Natural killer cell (primary cell): ENCODE measurements around the gene EXOC4. TPM values are rescaled to one million over a fixed set of nuclear protein-coding genes. Genes with fewer than 3 reads are reported as not detected.
"Not testable (repeated sequence)": the region's sequence is repeated elsewhere in the genome, so short reads cannot be mapped to it uniquely, and the experiment has no call there.

Experiments
- ATAC-seq, 3 donors: fragments of 150-1000 bp in 2 of 3; fragments of 200-7000 bp in 1 of 3; cut with Tn5 transposase; 1 replicate in 1 of 3; 2 replicates in 2 of 3; pipeline ENCODE4 v1.10.0; 2021; ENCODE audit warnings: mild to moderate bottlenecking in 2 of 3, moderate library complexity in 2 of 3
- DNase-seq, 2 donors: peaks; one replicate each; pipeline versions ENCODE4 v3.0.0 to v3.0.0-alpha.2; 2013 to 2021; ENCODE audit warnings: mixed read lengths in 1 of 2
- H3K27ac ChIP-seq: one replicate; pipeline ENCODE4 v1.5.1; 2013; ENCODE audit warnings: mild to moderate bottlenecking, low read length
- H3K27me3 ChIP-seq: one replicate; pipeline ENCODE4 v1.6.1; 2013; ENCODE audit warnings: low read length; ENCODE audit not compliant: control insufficient read depth, insufficient read depth
- H3K36me3 ChIP-seq: one replicate; pipeline ENCODE4 v1.6.1; 2013; ENCODE audit warnings: low read length; ENCODE audit not compliant: control insufficient read depth, insufficient read depth
- H3K4me1 ChIP-seq: one replicate; pipeline ENCODE4 v1.6.1; 2013; ENCODE audit warnings: low read length; ENCODE audit not compliant: control insufficient read depth, insufficient read depth
- H3K4me3 ChIP-seq: one replicate; pipeline ENCODE4 v1.5.1; 2013; ENCODE audit warnings: low read length
- H3K9me3 ChIP-seq: one replicate; pipeline ENCODE4 v1.6.1; 2013; ENCODE audit warnings: low read length; ENCODE audit not compliant: control insufficient read depth, insufficient read depth
- H3K27ac Mint-ChIP-seq, 2 donors: one replicate each; pipeline ENCODE4 v1.8.0; 2022; ENCODE audit warnings: mild to moderate bottlenecking in 2 of 2, mixed read lengths in 2 of 2, moderate library complexity in 1 of 2
- H3K27me3 Mint-ChIP-seq, 2 donors: one replicate each; pipeline ENCODE4 v1.8.0; 2022; ENCODE audit warnings: low read depth in 2 of 2, mixed read lengths in 2 of 2
- H3K36me3 Mint-ChIP-seq: one replicate; pipeline ENCODE4 v1.8.0; 2022; ENCODE audit warnings: mixed read lengths
- H3K4me1 Mint-ChIP-seq, 2 donors: one replicate each; pipeline ENCODE4 v1.8.0; 2022; ENCODE audit warnings: mixed read lengths in 2 of 2
- H3K4me3 Mint-ChIP-seq: one replicate; pipeline ENCODE4 v1.8.0; 2022; ENCODE audit warnings: mild to moderate bottlenecking, moderate library complexity, mixed read lengths
- H3K9me3 Mint-ChIP-seq, 2 donors: one replicate each; pipeline ENCODE4 v1.8.0; 2022; ENCODE audit warnings: mixed read lengths in 2 of 2
- WGBS: methylation state at CpG from one replicate; pipeline ENCODE4 v1.1.7; 2013; ENCODE audit warnings: missing lambda C conversion rate; ENCODE audit not compliant: insufficient coverage; 5-methylcytosine and 5-hydroxymethylcytosine counted together
- intact Hi-C: fragments of 100-400 bp; cut with micrococcal nuclease; formaldehyde crosslinking; loops from one replicate; pipeline ENCODE4 v1.14.2; 2022
- total RNA-seq, 4 donors: library from RNA; stranded (reverse); fragments of 120-200 nt in 1 of 4; gene quantifications; one replicate each; pipeline versions ENCODE4 v1.2.3 to v1.2.4, GENCODE V29; 2013 to 2022
- TF ChIP-seq, protein P1 (sequence below): fragments of 200-600 bp; IDR thresholded peaks from one replicate; pipeline ENCODE4 v1.8.0; 2022; ENCODE audit warnings: antibody characterized with exemption

EXOC4 gene
- total RNA-seq = 100 to 1,000 TPM; 105 to 148 (median 123) TPM
- total RNA-seq (2013) = 149 TPM

DNA sequence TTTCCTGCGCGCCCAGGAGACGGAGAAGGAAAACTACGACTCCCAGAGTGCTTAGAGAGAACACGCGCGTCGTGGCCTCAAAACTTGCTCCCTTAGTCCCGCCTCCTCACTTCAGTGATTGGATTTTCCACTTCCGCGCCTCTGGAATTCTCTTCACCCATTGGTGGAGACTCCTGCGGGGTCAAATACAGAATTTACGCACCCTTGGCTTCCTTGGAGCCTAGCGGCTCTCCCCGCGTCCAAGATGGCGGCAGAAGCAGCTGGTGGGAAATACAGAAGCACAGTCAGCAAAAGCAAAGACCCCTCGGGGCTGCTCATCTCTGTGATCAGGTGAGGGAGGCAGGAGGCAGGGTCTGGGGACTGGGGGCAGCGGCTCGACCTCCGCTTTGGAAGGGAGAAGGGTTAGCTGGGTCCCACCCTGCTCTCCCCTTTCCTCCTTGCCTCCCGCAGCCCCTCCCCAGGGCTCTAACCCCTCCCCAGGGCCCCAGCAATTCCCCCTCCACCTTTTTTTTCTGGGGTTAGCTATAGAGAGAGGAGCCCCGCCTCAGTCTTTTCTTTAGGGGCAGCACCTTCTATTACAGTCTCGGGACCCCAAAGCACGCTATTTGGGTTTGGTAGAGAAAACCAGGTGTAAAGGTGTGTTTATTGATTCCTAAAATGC lies at the start of gene EXOC4:
EXOC4 (plus strand) TSS at position 221 of the 661 bp plus-strand sequence.
- H3K4me3 Mint-ChIP-seq = peak within 1 kb of the TSS; percentile 94
- WGBS = under 1% methylated on average over 21 of the region's 25 CpGs
- Histone ChIP-seq H3K4me1 (peaks cover 7% of the 10 kb centered on the region), H3K36me3 (no peaks in the 10 kb centered on the region), H3K27me3 (no peaks in the 10 kb centered on the region), H3K27ac (peak within 1 kb of the TSS; percentile 86), H3K9me3 (no peaks in the 10 kb centered on the region), H3K4me3 (peak within 1 kb of the TSS; percentile 79)
- no peaks in the 10 kb centered on the region for H3K36me3 Mint-ChIP-seq
- DNase-seq = peak; percentile 86 to 98
- intact Hi-C loops = loop anchor here (1.0 to 10.0 kb wide), 3 partner anchors 171 to 818 kb away; partner anchors contain the start of gene CHCHD3
- H3K27me3 Mint-ChIP-seq = no peaks in the 10 kb centered on the region
- H3K27ac Mint-ChIP-seq = peak within 1 kb of the TSS; percentile 90 to 95
- TF ChIP-seq, protein P1, sequence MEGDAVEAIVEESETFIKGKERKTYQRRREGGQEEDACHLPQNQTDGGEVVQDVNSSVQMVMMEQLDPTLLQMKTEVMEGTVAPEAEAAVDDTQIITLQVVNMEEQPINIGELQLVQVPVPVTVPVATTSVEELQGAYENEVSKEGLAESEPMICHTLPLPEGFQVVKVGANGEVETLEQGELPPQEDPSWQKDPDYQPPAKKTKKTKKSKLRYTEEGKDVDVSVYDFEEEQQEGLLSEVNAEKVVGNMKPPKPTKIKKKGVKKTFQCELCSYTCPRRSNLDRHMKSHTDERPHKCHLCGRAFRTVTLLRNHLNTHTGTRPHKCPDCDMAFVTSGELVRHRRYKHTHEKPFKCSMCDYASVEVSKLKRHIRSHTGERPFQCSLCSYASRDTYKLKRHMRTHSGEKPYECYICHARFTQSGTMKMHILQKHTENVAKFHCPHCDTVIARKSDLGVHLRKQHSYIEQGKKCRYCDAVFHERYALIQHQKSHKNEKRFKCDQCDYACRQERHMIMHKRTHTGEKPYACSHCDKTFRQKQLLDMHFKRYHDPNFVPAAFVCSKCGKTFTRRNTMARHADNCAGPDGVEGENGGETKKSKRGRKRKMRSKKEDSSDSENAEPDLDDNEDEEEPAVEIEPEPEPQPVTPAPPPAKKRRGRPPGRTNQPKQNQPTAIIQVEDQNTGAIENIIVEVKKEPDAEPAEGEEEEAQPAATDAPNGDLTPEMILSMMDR = no peak
- H3K4me1 Mint-ChIP-seq = peaks cover 41 to 45% of the 10 kb centered on the region in 2 donors
- ATAC-seq = peak; percentile 97 to 99 (median 99)
- no peaks in the 10 kb centered on the region for H3K9me3 Mint-ChIP-seq

DNA sequence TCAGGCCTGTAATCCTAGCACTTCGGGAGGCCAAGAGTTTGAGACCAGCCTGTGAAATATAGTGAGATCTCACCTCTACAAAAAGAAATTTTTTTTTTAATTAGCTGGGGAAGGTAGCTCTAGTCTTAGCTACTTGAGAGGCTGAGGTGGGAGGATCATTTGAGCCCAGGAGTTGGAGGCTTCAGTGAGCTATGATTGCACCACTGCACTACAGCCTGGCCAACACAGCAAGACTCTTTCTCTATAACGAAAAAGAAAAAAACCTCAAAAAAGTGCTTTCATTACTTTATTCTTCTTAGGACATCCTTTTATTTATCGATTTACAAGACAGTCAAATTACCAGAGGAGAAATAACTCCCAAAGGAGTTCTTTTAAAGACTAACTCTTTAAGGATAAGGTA lies 49.4 kb upstream of the EXOC4 start:
- Mint-ChIP-seq H3K36me3 (no peaks in the 10 kb centered on the region), H3K27me3 (peaks cover 7 to 8% of the 10 kb centered on the region in 2 donors), H3K4me1 (no peaks in the 10 kb centered on the region), H3K27ac (no peak overlapping the region), H3K4me3 (no peak overlapping the region), H3K9me3 (no peaks in the 10 kb centered on the region)
- no peaks in the 10 kb centered on the region for H3K27me3 ChIP-seq
- no peak overlapping the region for H3K27ac ChIP-seq
- intact Hi-C loops = no loop called here
- DNase-seq = no peak
- no peaks in the 10 kb centered on the region for H3K36me3 ChIP-seq
- TF ChIP-seq, protein P1 = no peak
- no peaks in the 10 kb centered on the region for H3K4me1 ChIP-seq
- 90% methylated on average over 2 of the region's 3 CpGs for WGBS
- H3K9me3 ChIP-seq = no peaks in the 10 kb centered on the region
- H3K4me3 ChIP-seq = no peak overlapping the region
- no peak for ATAC-seq

DNA sequence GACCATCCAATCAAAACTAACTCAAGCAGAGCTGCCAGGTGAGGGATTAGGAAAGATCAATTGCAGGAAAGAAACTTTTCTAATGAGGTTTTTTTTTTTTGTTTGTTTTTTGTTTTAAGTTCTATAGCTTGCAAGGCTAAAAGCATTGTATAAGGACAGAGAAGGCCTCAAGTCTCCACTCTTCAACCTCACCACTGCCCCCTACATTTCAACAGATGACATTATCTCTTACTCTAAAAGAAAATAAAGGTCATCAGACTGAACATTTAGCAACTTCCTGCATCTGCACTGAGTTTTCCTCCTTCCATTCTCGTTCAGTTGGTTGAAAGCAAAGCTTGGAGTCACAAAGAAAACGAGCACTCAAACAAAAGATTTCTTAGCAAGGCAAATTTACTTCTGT lies 45.2 kb upstream of the EXOC4 start:
- TF ChIP-seq, protein P1 = no peak
- no peak overlapping the region for H3K4me3 Mint-ChIP-seq
- H3K4me1 Mint-ChIP-seq = no peaks in the 10 kb centered on the region
- no peaks in the 10 kb centered on the region for H3K4me1 ChIP-seq
- H3K9me3 ChIP-seq = no peaks in the 10 kb centered on the region
- peaks cover 23 to 44% of the 10 kb centered on the region in 2 donors for H3K27me3 Mint-ChIP-seq
- peaks cover 0 to 2% of the 10 kb centered on the region in 2 donors for H3K9me3 Mint-ChIP-seq
- 68% methylated on average over 2 of the region's 2 CpGs for WGBS
- intact Hi-C loops = no loop called here
- peaks cover 5% of the 10 kb centered on the region for H3K36me3 Mint-ChIP-seq
- H3K27ac ChIP-seq = no peak overlapping the region
- no peak overlapping the region for H3K4me3 ChIP-seq
- H3K36me3 ChIP-seq = no peaks in the 10 kb centered on the region
- no peaks in the 10 kb centered on the region for H3K27me3 ChIP-seq
- no peak for ATAC-seq
- no peak overlapping the region for H3K27ac Mint-ChIP-seq
- no peak for DNase-seq

DNA sequence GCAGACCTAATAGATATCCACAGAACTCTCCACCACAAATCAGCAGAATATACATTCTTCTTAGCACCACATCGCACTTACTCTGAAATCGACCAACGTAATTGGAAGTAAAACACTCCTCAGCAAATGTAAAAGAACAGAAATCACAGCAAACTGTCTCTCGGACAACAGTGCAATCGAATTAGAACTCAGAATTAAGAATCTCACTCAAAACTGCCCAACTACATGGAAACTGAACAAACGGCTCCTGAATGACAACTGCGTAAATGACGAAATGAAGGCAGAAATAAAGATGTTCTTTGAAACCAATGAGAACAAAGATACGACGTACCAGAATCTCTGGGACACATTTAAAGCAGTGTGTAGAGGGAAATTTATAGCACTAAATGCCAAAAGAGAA lies 42.1 kb upstream of the EXOC4 start:
- H3K27ac ChIP-seq, H3K27ac Mint-ChIP-seq, H3K4me1 Mint-ChIP-seq, H3K4me3 ChIP-seq, intact Hi-C loops, H3K36me3 Mint-ChIP-seq, H3K4me3 Mint-ChIP-seq, ATAC-seq, H3K9me3 ChIP-seq, H3K9me3 Mint-ChIP-seq, H3K4me1 ChIP-seq, H3K27me3 ChIP-seq, H3K36me3 ChIP-seq, DNase-seq: not testable (repeated sequence)
- H3K27me3 Mint-ChIP-seq = peaks cover 27 to 50% of the 10 kb centered on the region in 2 donors
- WGBS = 91% methylated on average over 10 of the region's 10 CpGs

DNA sequence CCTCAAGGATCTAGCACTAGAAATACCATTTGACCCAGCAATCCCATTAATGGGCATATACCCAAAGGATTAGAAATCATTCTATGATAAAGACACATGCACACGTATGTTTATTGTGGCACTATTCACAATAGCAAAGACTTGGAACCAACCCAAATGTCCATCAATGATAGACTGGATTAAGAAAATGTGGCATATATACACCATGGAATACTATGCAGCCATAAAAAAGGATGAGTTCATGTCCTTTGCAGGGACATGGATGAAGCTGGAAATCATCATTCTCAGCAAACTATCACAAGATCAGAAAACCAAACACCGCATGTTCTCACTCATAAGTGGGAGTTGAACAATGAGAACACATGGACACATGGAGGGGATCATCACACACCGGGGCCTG lies 39.1 kb upstream of the EXOC4 start:
- H3K9me3 ChIP-seq, DNase-seq, intact Hi-C loops, H3K27me3 ChIP-seq, H3K27ac ChIP-seq, H3K4me1 Mint-ChIP-seq, H3K4me3 Mint-ChIP-seq, ATAC-seq, H3K36me3 Mint-ChIP-seq, H3K9me3 Mint-ChIP-seq, H3K4me1 ChIP-seq, H3K27ac Mint-ChIP-seq, H3K36me3 ChIP-seq, H3K4me3 ChIP-seq: not testable (repeated sequence)
- H3K27me3 Mint-ChIP-seq = peaks cover 33 to 56% of the 10 kb centered on the region in 2 donors
- WGBS = no CpG with 5 or more reads among the region's 3 CpGs
